ENCODE results near the gene HMCN2.
"Not testable (repeated sequence)": the region's sequence is repeated elsewhere in the genome, so short reads cannot be mapped to it uniquely, and the experiment has no call there.

Gene HMCN2

DNA sequence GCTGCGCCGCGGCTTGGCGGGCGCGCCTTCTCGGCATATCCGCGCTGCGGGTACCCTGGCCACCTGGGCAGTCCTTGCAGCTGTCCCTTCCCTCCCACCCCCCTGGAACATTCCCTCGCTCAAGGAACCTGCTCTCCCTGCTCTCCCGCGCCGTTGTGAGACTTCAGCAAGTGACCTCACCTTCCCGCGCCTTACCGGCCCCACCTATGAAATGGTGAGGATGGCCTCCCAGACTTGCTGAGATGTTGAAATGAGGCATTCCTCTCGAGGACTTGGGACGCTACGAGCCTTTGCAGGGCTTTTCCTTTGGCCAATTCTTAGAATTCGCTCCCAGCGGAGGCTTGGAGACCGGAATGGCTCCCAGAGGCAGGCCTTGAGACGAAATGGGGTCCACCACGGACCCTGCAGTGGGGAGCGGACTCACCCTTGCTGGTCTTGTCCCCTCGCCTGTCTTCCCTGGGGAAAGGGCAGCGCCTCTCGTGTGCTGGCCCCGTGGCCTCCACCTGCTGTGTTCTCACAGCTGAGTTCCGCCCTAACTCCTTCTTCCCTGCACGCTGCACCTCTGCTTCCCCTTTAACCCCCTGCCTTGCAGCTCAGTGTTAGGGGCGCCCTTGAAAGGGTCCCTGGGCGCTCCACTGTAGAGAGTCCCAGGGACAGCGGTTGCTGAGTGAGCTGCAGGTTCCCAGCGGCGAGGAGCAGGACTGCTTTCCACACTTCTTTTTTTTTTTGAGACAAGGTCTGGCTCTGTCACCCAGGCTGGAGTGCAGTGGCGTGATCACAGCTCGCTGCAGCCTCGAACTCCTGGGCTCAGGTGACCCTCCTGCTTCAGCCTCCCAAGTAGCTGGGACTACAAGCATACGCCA, 907 bp downstream of the HMCN2 start:
- TF ChIP-seq GATA1 (IDR thresholded peaks at IDR 0.05; ENCODE audit: low read depth, low read length): no peak
- TF ChIP-seq POLR2A (IDR thresholded peaks at IDR 0.05; ENCODE audit: low read length): no peak
- no peak for DNase-seq

DNA sequence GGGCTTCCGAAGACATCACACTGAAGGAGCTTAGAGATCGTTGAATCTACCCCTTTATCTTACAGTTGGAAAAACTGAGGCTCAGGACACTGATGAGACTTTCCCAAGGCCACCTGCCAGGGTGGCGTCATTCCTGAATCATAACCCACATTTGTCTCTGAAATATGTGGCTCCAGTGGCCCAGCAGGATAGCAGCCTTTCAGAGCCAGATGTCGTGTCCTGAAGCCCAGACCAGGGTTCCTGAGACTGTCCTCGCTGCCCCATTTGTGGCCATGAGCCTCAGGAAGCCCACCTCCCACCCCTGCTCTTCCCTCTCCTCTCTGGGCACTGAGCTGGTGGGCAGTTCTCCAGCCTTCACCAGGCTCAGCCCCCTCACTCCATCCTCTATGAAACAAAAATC, 2.4 kb downstream of the HMCN2 start:
- DNase-seq: no peak
- TF ChIP-seq POLR2A (IDR thresholded peaks at IDR 0.05; ENCODE audit: low read length) (no peak), GATA1 (IDR thresholded peaks at IDR 0.05; ENCODE audit: low read depth, low read length) (no peak)

DNA sequence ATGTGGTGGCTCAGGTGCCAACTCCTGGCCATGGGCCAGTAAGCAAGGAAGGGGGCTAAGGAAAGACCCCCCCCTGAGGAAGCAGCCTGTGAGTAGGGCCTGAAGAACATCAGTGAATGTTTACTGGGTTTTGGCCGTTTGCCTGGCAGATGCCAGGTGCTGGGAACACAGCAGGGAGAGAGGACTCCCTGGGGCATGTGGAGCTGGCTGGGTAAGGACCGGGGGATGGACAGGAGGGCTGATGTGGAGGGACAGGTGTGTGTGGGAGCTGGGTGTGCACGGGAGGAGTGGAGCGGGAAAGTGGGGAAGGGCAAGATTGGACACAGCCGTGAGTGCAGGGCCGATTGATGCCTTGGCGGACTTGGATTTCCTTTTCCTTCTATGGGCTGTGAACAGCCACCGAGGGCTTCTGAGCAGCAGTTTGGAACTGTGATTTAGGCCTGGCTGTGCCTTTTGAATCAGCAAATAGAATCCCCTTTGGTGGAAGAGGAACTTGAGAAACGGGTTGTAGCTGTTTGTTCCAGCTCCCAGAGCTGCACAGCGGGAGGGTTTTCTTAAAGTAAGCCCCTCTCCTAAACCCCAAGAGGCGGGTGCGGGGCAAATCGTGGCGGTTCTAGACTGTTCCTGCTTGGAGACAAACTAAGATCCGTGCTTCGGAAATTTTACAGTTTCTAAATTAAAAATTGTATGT, 3.1 kb downstream of the HMCN2 start:
- no peak for DNase-seq
- no peak for TF ChIP-seq GATA1 (IDR thresholded peaks at IDR 0.05; ENCODE audit: low read depth, low read length)
- TF ChIP-seq POLR2A (IDR thresholded peaks at IDR 0.05; ENCODE audit: low read length): no peak

DNA sequence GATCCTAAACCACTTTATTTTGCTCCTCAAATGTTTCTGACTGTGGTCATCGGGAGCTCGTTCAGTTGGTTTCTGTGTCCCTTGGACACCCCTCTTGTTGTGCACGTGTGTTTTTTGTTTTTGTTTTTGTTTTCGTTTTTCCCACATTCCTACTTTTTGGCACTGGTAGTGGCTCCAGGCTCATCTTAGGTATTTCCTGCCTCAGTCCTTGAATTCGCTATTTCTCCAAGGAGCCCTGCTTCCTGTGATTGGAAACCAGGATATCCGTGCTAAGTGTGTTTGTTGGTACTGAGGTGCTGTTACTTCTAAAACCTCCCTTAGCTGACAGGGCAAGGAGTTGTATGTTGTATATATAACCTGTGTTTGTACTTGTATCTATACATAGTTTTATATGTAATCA, 5.9 kb downstream of the HMCN2 start:
- TF ChIP-seq GATA1 (IDR thresholded peaks at IDR 0.05; ENCODE audit: low read depth, low read length) (no peak), POLR2A (IDR thresholded peaks at IDR 0.05; ENCODE audit: low read length) (no peak)

DNA sequence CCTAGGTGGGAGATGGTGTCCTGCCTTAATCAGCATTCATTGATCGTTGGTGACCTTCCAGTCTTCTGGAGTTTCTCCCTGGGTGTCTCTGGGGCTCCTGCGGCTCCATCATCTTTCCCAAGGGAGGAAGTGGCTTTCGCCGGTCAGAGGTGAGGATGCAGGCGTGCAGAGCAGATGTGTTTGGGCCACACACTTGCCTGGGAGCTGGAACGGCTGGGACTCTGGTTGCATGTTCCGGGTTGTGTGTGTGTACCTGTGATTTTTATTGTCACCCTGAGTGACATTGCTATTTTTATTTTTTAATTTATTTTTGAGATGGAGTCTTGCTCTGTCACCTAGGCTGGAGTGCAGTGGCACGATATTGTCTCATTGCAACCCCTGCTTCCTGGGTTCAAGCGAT, 9.6 kb downstream of the HMCN2 start:
- DNase-seq: no peak
- TF ChIP-seq POLR2A (IDR thresholded peaks at IDR 0.05; ENCODE audit: low read length): no peak
- TF ChIP-seq GATA1 (IDR thresholded peaks at IDR 0.05; ENCODE audit: low read depth, low read length): no peak

More for the DNA sequence above, 5.9 kb downstream of the HMCN2 start:
- DNase-seq: no peak

DNA sequence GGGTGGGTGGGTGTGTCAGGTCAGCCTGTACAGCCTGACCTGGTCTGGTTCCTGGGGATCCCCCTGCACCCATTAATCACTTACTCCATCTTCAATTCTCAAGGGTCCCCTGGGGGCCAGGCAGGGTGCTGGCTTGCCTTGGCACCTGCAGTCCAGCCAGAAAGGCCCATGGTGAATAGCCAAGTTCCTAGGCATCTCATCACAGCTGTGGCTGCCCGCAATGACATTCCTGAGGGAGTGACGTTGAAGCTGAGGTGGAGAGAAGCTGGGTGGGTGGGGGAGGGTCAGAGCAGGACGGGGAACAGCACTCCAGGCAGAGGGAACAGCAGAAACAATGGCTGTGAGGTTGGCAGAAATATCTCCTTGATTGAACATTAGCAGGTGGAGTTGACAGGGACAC, 10.6 kb downstream of the HMCN2 start:
- DNase-seq: no peak
- TF ChIP-seq POLR2A (IDR thresholded peaks at IDR 0.05; ENCODE audit: low read length) (no peak), GATA1 (IDR thresholded peaks at IDR 0.05; ENCODE audit: low read depth, low read length) (no peak)

DNA sequence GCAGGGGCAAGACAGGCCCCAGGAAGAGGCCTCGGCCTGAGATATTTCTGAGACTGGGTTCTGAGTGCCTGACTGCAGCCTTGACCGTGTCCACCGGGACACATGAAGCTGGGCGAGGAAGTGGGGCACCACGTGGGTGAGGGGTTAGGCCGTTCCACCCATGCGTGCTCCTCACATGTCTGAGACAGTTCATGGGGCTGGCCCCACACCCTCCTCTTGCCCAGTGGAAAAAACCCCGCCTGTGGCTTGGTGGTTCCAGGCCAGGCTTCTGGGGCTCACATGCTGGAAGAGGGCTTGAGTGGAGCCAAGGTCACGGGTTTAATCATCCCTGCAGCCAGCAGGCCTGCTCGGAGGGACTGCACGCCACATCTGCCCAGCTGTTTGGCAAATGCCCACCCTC, 11.4 kb downstream of the HMCN2 start:
- DNase-seq: no peak
- TF ChIP-seq GATA1 (IDR thresholded peaks at IDR 0.05; ENCODE audit: low read depth, low read length) (no peak), POLR2A (IDR thresholded peaks at IDR 0.05; ENCODE audit: low read length) (no peak)

DNA sequence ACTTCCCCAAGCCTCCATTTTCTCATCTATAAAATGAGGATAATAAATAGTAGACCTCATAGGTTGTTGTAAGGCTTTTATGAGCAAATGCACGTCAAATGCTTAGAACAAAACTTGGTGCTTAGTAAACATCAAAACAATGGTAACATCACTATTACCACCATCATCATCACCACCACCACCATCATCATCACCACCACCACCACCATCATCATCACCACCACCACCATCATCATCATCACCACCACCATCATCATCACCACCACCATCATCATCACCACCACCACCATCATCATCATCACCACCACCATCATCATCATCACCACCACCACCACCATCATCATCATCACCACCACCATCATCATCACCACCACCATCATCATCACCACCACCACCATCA, 12.0 kb downstream of the HMCN2 start:
- DNase-seq: not testable (repeated sequence)

DNA sequence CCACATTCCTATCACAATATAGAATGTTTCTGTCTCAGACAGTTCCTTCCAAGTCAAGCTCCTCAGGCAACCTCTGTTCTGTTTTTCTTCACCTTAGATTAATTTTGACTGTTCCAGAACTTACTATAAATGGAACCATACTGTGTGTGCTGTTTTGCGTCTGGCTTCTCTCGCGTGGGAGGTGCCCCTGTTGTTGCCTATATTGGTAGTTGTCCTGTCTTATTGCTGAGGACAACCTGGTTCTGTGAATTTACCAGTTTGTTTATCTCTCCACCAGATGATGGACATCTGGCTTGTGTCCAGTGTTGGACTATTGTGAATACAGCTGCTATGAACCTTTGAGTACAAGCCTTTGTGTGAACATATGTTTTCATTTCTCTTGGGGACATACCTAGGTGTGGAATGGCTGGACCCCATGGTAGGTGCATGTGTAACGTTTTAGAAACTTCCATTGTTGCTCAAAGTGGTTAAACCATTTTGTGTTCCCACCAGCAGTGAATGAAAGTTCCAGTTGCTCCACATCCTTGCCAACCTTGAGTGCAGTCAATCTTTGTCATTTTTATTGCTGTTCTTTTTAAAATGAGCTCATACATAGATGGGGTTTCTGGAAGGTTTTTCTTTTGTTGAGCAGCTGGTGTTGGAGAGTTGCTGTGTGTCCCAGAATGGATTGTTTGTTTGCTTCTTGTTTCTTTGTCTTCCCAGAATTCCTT, 18.1 kb downstream of the HMCN2 start:
- DNase-seq: no peak
- TF ChIP-seq POLR2A (IDR thresholded peaks at IDR 0.05; ENCODE audit: low read length) (no peak), GATA1 (IDR thresholded peaks at IDR 0.05; ENCODE audit: low read depth, low read length) (no peak)

DNA sequence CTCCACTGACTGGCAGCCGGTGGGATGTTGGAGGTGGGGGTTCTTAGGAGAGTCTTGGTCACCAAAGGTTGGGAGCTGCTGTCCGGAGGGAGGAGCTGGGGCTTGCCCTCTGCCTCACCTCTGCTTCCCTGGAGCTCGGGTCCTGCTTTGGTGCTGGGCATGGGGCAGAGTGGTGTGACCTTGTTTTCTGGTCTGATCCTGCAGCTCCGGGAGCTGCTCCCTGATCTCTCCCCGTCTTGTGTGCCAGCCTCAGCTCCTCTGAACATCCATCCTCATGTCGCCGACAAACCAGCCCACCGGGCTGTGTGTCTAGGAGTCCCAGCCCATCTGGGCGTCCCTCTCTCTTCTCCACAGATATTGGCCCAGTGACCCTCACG, 18.7 kb downstream of the HMCN2 start:
- TF ChIP-seq POLR2A (IDR thresholded peaks at IDR 0.05; ENCODE audit: low read length): no peak
- TF ChIP-seq GATA1 (IDR thresholded peaks at IDR 0.05; ENCODE audit: low read depth, low read length): no peak
- DNase-seq: no peak

DNA sequence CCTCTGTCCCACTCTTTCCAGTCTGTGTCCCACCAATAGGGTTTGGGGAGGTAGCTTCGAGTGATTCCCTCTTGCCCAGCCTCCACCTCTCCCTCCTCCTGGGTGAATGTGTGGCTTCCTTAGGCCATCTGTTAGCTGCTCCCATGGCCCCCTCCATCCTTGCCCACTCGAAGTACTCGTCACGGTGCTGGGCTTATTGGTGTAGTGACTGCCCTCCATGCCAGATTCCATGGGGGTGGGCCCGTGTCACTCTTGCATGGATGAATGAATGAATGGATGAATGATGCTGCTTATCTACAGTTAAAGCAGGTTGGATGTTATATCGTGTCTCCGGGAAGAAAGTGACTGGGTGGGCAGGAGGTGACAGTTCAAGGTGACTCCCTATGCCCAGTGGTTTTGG, 19.1 kb downstream of the HMCN2 start:
- no peak for DNase-seq
- TF ChIP-seq POLR2A (IDR thresholded peaks at IDR 0.05; ENCODE audit: low read length): no peak
- no peak for TF ChIP-seq GATA1 (IDR thresholded peaks at IDR 0.05; ENCODE audit: low read depth, low read length)

DNA sequence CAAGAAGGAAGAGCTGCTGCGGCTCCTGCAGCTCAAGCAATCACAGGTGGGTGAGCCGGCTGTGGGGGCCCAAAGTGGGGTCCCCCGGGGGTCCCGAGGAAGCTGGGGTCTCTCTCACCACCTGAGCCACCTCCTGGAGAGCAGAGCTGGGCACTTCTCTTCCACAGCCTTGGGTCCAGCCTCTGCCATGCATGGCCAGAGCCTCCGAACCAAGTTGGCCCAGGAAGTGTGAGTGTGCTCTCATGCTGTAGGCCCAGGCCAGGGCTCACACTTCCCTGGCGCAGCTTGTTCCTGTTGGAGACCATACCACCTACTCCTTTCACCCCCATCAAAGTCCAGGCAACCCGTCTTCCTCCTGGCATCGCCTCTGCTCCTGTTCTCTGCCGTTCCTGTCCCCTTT, 19.7 kb downstream of the HMCN2 start:
- TF ChIP-seq POLR2A (IDR thresholded peaks at IDR 0.05; ENCODE audit: low read length) (no peak), GATA1 (IDR thresholded peaks at IDR 0.05; ENCODE audit: low read depth, low read length) (no peak)
- no peak for DNase-seq

DNA sequence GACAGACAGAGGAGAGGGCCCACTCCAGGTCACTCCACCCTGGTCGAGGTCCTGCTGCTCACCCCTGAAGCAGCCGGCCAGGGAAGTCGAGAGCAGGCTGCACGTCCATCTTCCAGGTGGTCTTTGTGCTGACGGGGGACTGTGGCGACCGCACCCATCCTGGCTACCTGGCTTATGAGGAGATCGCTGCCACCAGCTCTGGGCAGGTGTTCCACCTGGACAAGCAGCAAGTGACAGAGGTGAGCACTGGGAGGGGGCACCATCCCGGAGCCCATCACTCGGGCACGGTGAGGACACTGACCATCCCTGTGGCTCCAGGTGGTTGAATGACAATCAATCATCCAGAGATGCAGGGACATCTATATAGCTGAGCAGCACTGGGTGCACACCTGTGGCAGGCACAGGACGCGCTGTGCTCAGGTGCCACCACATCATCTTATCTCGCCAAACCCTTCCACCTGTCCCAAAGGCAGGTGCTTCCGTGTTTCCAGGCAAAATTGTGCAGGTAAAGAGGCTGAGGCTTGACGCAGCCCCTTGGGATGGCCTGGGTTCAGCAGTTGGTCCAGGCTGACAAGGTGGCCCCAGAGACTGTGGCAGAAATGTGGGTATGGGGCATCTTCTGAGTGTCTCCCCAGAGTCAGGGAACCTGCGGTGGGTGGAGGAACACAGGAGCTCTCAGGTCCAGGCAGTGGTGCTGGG, 20.7 kb downstream of the HMCN2 start:
- DNase-seq: no peak
- TF ChIP-seq GATA1 (IDR thresholded peaks at IDR 0.05; ENCODE audit: low read depth, low read length) (no peak), POLR2A (IDR thresholded peaks at IDR 0.05; ENCODE audit: low read length) (no peak)

Data from erythroblast (primary cell).